ENCODE measurements around the gene C2CD4A. TPM values are rescaled to one million over a fixed set of nuclear protein-coding genes. Genes with fewer than 3 reads are reported as not detected.
"Not testable (repeated sequence)": the region's sequence is repeated elsewhere in the genome, so short reads cannot be mapped to it uniquely, and the experiment has no call there.

The C2CD4A gene
- total and polyA plus RNA-seq, 4 donors: 0.06 to 0.86 (median 0.78) TPM

- Histone ChIP-seq H3K4me1 (ENCODE audit: control insufficient read depth, insufficient read depth, low read length) (no peaks in the 10 kb centered on the region), H3K4me3 (ENCODE audit: low read depth, low read length) (no peak overlapping the region), H3K9me3 (ENCODE audit: control insufficient read depth, insufficient read depth, low read length) (no peaks in the 10 kb centered on the region), H3K27ac (ENCODE audit: low read depth, low read length) (no peak overlapping the region), H3K27me3 (ENCODE audit: control insufficient read depth, insufficient read depth, low read length) (no peaks in the 10 kb centered on the region), H3K36me3 (ENCODE audit: control insufficient read depth, insufficient read depth, low read length) (no peaks in the 10 kb centered on the region)
- 100% methylated on average over 1 of the region's 2 CpGs for WGBS (ENCODE audit: insufficient coverage)
- DNase-seq (ENCODE audit: low read depth in 4 of 6, low spot score in 6 of 6): no peak
Measured at GRCh38 chr15:62047282-62047827, 19.4 kb upstream of the C2CD4A start.

- no CpG with 5 or more reads among the region's 4 CpGs for WGBS (ENCODE audit: insufficient coverage)
- H3K9me3 ChIP-seq (ENCODE audit: control insufficient read depth, insufficient read depth, low read length); H3K36me3 ChIP-seq (ENCODE audit: control insufficient read depth, insufficient read depth, low read length); H3K4me1 ChIP-seq (ENCODE audit: control insufficient read depth, insufficient read depth, low read length); H3K27me3 ChIP-seq (ENCODE audit: control insufficient read depth, insufficient read depth, low read length); H3K4me3 ChIP-seq (ENCODE audit: low read depth, low read length); DNase-seq (ENCODE audit: low read depth in 4 of 6, low spot score in 6 of 6); H3K27ac ChIP-seq (ENCODE audit: low read depth, low read length): not testable (repeated sequence)
Measured at GRCh38 chr15:62048254-62048653, 18.5 kb upstream of the C2CD4A start.

- no peaks in the 10 kb centered on the region for H3K27me3 ChIP-seq (ENCODE audit: control insufficient read depth, insufficient read depth, low read length)
- H3K36me3 ChIP-seq (ENCODE audit: control insufficient read depth, insufficient read depth, low read length): no peaks in the 10 kb centered on the region
- H3K4me1 ChIP-seq (ENCODE audit: control insufficient read depth, insufficient read depth, low read length): no peaks in the 10 kb centered on the region
- H3K9me3 ChIP-seq (ENCODE audit: control insufficient read depth, insufficient read depth, low read length): no peaks in the 10 kb centered on the region
- no CpG with 5 or more reads among the region's 1 CpG for WGBS (ENCODE audit: insufficient coverage)
- H3K4me3 ChIP-seq (ENCODE audit: low read depth, low read length): no peak overlapping the region
- no peak for DNase-seq (ENCODE audit: low read depth in 4 of 6, low spot score in 6 of 6)
- H3K27ac ChIP-seq (ENCODE audit: low read depth, low read length): no peak overlapping the region
Measured at GRCh38 chr15:62050115-62050514, 16.7 kb upstream of the C2CD4A start.

- Histone ChIP-seq H3K9me3 (ENCODE audit: control insufficient read depth, insufficient read depth, low read length) (no peaks in the 10 kb centered on the region), H3K27me3 (ENCODE audit: control insufficient read depth, insufficient read depth, low read length) (no peaks in the 10 kb centered on the region), H3K4me3 (ENCODE audit: low read depth, low read length) (no peak overlapping the region), H3K4me1 (ENCODE audit: control insufficient read depth, insufficient read depth, low read length) (no peaks in the 10 kb centered on the region), H3K36me3 (ENCODE audit: control insufficient read depth, insufficient read depth, low read length) (no peaks in the 10 kb centered on the region), H3K27ac (ENCODE audit: low read depth, low read length) (no peak overlapping the region)
- DNase-seq (ENCODE audit: low read depth in 4 of 6, low spot score in 6 of 6): no peak
- WGBS (ENCODE audit: insufficient coverage): no CpG with 5 or more reads among the region's 4 CpGs
Measured at GRCh38 chr15:62051166-62051565, 15.6 kb upstream of the C2CD4A start.

- H3K36me3 ChIP-seq (ENCODE audit: control insufficient read depth, insufficient read depth, low read length): no peaks in the 10 kb centered on the region
- no peaks in the 10 kb centered on the region for H3K27me3 ChIP-seq (ENCODE audit: control insufficient read depth, insufficient read depth, low read length)
- no CpG with 5 or more reads among the region's 1 CpG for WGBS (ENCODE audit: insufficient coverage)
- H3K27ac ChIP-seq (ENCODE audit: low read depth, low read length): no peak overlapping the region
- no peaks in the 10 kb centered on the region for H3K9me3 ChIP-seq (ENCODE audit: control insufficient read depth, insufficient read depth, low read length)
- no peak overlapping the region for H3K4me3 ChIP-seq (ENCODE audit: low read depth, low read length)
- no peak for DNase-seq (ENCODE audit: low read depth in 4 of 6, low spot score in 6 of 6)
- no peaks in the 10 kb centered on the region for H3K4me1 ChIP-seq (ENCODE audit: control insufficient read depth, insufficient read depth, low read length)
Measured at GRCh38 chr15:62052713-62053112, 14.1 kb upstream of the C2CD4A start.

- no peaks in the 10 kb centered on the region for H3K36me3 ChIP-seq (ENCODE audit: control insufficient read depth, insufficient read depth, low read length)
- DNase-seq (ENCODE audit: low read depth in 4 of 6, low spot score in 6 of 6): no peak
- H3K4me3 ChIP-seq (ENCODE audit: low read depth, low read length): no peak overlapping the region
- no peaks in the 10 kb centered on the region for H3K27me3 ChIP-seq (ENCODE audit: control insufficient read depth, insufficient read depth, low read length)
- H3K9me3 ChIP-seq (ENCODE audit: control insufficient read depth, insufficient read depth, low read length): no peaks in the 10 kb centered on the region
- H3K4me1 ChIP-seq (ENCODE audit: control insufficient read depth, insufficient read depth, low read length): no peaks in the 10 kb centered on the region
- no peak overlapping the region for H3K27ac ChIP-seq (ENCODE audit: low read depth, low read length)
- 60% methylated on average over 4 of the region's 5 CpGs for WGBS (ENCODE audit: insufficient coverage)
Measured at GRCh38 chr15:62053439-62054085, 13.2 kb upstream of the C2CD4A start.

GRCh38 chr15:62054979-62055378, 11.8 kb upstream of the C2CD4A start:
- Histone ChIP-seq H3K4me3 (ENCODE audit: low read depth, low read length) (no peak overlapping the region), H3K36me3 (ENCODE audit: control insufficient read depth, insufficient read depth, low read length) (no peaks in the 10 kb centered on the region), H3K4me1 (ENCODE audit: control insufficient read depth, insufficient read depth, low read length) (no peaks in the 10 kb centered on the region), H3K27ac (ENCODE audit: low read depth, low read length) (no peak overlapping the region), H3K27me3 (ENCODE audit: control insufficient read depth, insufficient read depth, low read length) (no peaks in the 10 kb centered on the region), H3K9me3 (ENCODE audit: control insufficient read depth, insufficient read depth, low read length) (no peaks in the 10 kb centered on the region)
- 95% methylated on average over 3 of the region's 5 CpGs for WGBS (ENCODE audit: insufficient coverage)
- DNase-seq (ENCODE audit: low read depth in 4 of 6, low spot score in 6 of 6): no peak

- H3K36me3 ChIP-seq (ENCODE audit: control insufficient read depth, insufficient read depth, low read length): no peaks in the 10 kb centered on the region
- H3K9me3 ChIP-seq (ENCODE audit: control insufficient read depth, insufficient read depth, low read length): no peaks in the 10 kb centered on the region
- no peak overlapping the region for H3K27ac ChIP-seq (ENCODE audit: low read depth, low read length)
- no peaks in the 10 kb centered on the region for H3K27me3 ChIP-seq (ENCODE audit: control insufficient read depth, insufficient read depth, low read length)
- peaks cover 5% of the 10 kb centered on the region for H3K4me1 ChIP-seq (ENCODE audit: control insufficient read depth, insufficient read depth, low read length)
- no peak overlapping the region for H3K4me3 ChIP-seq (ENCODE audit: low read depth, low read length)
- no peak for DNase-seq (ENCODE audit: low read depth in 4 of 6, low spot score in 6 of 6)
- no CpG with 5 or more reads among the region's 4 CpGs for WGBS (ENCODE audit: insufficient coverage)
Measured at GRCh38 chr15:62057341-62057980, 9.3 kb upstream of the C2CD4A start.

GRCh38 chr15:62058327-62059028, 8.3 kb upstream of the C2CD4A start:
- 67% methylated on average over 1 of the region's 5 CpGs for WGBS (ENCODE audit: insufficient coverage)
- Histone ChIP-seq H3K27me3 (ENCODE audit: control insufficient read depth, insufficient read depth, low read length) (peaks cover 4% of the 10 kb centered on the region), H3K4me3 (ENCODE audit: low read depth, low read length) (no peak overlapping the region)

More at GRCh38 chr15:62058327-62059028, 8.3 kb upstream of the C2CD4A start:
- H3K9me3 ChIP-seq (ENCODE audit: control insufficient read depth, insufficient read depth, low read length): no peaks in the 10 kb centered on the region
- DNase-seq (ENCODE audit: low read depth in 4 of 6, low spot score in 6 of 6): no peak
- peaks cover 5% of the 10 kb centered on the region for H3K4me1 ChIP-seq (ENCODE audit: control insufficient read depth, insufficient read depth, low read length)
- no peak overlapping the region for H3K27ac ChIP-seq (ENCODE audit: low read depth, low read length)
- no peaks in the 10 kb centered on the region for H3K36me3 ChIP-seq (ENCODE audit: control insufficient read depth, insufficient read depth, low read length)
